IgD-negative memory B cell (primary cell): ENCODE data around the gene TUBA1B. TPM values are rescaled to one million over a fixed set of nuclear protein-coding genes. Genes with fewer than 3 reads are reported as not detected.

Experiments used
- H3K27ac Mint-ChIP-seq, 3 donors: one replicate each; pipeline ENCODE4 v1.8.0; 2020 to 2022; ENCODE audit warnings: mild to moderate bottlenecking in 3 of 3, mixed read lengths in 3 of 3, moderate library complexity in 1 of 3
- H3K27me3 Mint-ChIP-seq: one replicate; pipeline ENCODE4 v1.8.0; 2021; ENCODE audit warnings: mixed read lengths
- H3K36me3 Mint-ChIP-seq: one replicate; pipeline ENCODE4 v1.8.0; 2020; ENCODE audit warnings: mild to moderate bottlenecking, mixed read lengths
- H3K4me1 Mint-ChIP-seq, 3 donors: one replicate each; pipeline ENCODE4 v1.8.0; 2020 to 2022; ENCODE audit warnings: mixed read lengths in 3 of 3, mild to moderate bottlenecking in 1 of 3
- H3K4me3 Mint-ChIP-seq, 4 donors: one replicate each; pipeline ENCODE4 v1.8.0; 2020 to 2022; ENCODE audit warnings: mild to moderate bottlenecking in 4 of 4, mixed read lengths in 4 of 4, moderate library complexity in 3 of 4
- H3K9me3 Mint-ChIP-seq, 3 donors: one replicate each; pipeline ENCODE4 v1.8.0; 2020 to 2021; ENCODE audit warnings: mixed read lengths in 3 of 3, mild to moderate bottlenecking in 1 of 3
- polyA plus RNA-seq: library from polyadenylated mRNA; unstranded; fragments of 300-500 nt; fragmentation: Illumina TruSeq; gene quantifications from one replicate; pipeline ENCODE4 v1.2.3, GENCODE V29; 2021

TUBA1B gene
- polyA plus RNA-seq, 1 donor from 2014 or later: 396 TPM

DNA sequence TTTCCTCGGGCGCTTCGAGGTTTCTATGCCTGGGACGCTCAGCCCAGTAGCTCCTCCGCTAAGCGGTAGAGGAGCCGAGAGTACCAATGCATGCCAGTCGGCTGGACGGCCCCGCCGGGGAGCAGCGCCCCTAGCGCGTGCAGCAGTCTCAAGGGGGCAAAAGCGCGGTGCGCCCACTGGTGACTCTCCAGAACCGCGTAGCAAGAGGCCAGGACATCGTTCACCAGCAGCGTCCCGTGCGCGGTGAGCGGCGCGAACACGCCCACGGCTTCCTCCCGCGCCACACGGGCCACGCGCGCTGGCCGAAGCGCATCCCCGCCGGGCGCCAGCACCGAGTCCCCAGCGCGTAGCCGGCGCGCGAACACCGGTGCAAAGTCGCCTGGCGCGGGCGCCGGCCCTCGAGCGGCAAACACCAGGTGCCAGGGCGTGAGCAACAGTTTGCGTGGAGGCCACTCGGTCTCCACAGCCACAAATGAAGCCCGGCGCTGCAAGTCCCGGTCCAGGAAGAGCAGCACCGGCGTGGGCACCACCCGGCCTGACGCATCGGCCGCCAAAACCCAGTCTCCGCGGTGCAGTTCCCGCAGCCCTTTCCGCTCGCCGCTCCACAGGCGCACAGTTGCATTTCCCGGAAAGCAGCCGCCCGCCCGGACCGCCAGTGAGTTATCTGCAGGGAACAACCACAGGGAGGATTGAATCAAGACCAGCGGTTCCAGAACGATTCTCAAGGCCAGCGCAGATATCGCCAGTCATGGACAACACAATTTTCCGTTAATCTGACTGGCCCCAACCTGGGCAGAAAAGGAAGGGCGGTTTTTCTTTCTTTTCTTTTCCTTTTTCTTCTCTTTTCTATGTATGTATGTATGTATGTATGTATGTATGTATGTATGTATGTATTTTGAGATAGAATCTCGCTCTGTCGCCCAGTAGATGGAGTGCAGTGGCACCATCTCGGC is 41.1 kb downstream of the TUBA1B start:
- H3K4me3 Mint-ChIP-seq: peak overlapping the region; percentile 72 to 94 (median 84)
- H3K36me3 Mint-ChIP-seq: no peaks in the 10 kb centered on the region
- H3K27ac Mint-ChIP-seq: peak overlapping the region; percentile 75 to 87 (median 76)
- peaks cover 47% of the 10 kb centered on the region for H3K27me3 Mint-ChIP-seq
- peaks cover 17 to 35% (median 30%) of the 10 kb centered on the region in 3 donors for H3K4me1 Mint-ChIP-seq
- H3K9me3 Mint-ChIP-seq: no peaks in the 10 kb centered on the region

DNA sequence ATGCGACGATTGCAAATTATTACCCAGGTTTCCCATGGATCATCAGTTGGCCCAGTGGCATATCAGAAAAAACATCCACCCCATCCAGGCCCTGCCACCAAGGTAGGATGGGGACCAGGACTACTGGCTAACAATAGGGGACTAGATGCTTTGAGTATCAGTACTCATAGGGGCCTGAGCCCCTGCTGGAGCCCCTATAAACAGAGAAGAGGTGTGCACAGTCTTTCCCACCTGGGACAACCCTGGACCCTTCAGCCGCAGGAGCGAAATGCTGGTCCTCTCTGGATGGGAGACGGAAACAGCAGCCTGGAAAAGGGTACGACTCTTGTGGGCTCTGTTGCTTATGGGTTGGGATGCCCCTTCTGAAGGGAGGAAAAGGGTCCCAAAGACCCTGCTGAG is 42.3 kb downstream of the TUBA1B start:
- no peaks in the 10 kb centered on the region for H3K9me3 Mint-ChIP-seq
- H3K4me3 Mint-ChIP-seq: peak overlapping the region in 1 of 4 donors; percentile 74
- H3K36me3 Mint-ChIP-seq: no peaks in the 10 kb centered on the region
- H3K27ac Mint-ChIP-seq: peak overlapping the region in 1 of 3 donors; percentile 78
- H3K27me3 Mint-ChIP-seq: peaks cover 40% of the 10 kb centered on the region
- peaks cover 13 to 30% (median 26%) of the 10 kb centered on the region in 3 donors for H3K4me1 Mint-ChIP-seq

DNA sequence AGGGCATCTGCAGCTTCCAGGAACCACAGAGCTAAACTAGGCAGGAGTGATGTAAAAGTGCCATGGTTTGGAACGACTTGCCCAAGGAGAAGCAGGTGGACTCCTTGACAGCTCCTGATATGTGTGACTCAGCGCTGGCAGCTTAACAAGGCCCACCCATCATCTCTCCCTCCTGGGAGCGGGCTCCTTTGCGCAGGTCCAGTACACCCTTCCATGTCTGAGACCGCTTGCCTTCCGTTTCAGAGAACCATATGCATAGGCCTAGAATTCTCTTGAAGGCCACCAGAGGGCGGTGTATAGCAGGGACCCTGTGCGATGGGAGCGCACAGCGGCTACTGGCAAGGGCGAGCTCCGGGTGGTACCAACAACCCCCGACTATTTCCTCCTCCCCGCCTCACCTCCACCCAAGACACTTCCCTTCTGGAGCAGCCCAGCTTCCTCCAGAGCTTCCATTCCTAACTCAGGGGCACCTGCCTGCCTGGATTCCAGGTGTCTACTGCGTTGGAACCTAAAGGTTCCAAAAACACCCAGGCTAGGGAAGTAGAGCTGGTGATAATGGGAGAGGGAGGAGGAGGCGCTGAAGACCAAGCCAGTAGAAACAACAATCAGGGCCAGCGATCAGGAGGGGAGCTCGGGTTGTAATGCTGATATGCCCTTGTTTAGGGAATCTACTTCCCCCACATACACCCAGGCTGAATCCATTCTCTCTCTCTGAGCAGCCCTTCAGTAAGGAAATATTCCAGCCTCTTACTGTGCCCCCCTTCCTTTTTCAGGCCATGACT is 42.9 kb downstream of the TUBA1B start:
- peak overlapping the region in 2 of 4 donors; percentile 24 to 74 for H3K4me3 Mint-ChIP-seq

GRCh38 chr12:49086116-49086515 is 45.1 kb downstream of the TUBA1B start:
- H3K4me3 Mint-ChIP-seq: no peak overlapping the region
- H3K36me3 Mint-ChIP-seq: no peaks in the 10 kb centered on the region
- no peaks in the 10 kb centered on the region for H3K9me3 Mint-ChIP-seq
- no peak overlapping the region for H3K27ac Mint-ChIP-seq
- H3K27me3 Mint-ChIP-seq: peaks cover 21% of the 10 kb centered on the region
- H3K4me1 Mint-ChIP-seq: peaks cover 12 to 18% (median 17%) of the 10 kb centered on the region in 3 donors

More for the DNA sequence above, 42.9 kb downstream of the TUBA1B start:
- H3K27me3 Mint-ChIP-seq: peaks cover 35% of the 10 kb centered on the region
- peaks cover 12 to 25% (median 23%) of the 10 kb centered on the region in 3 donors for H3K4me1 Mint-ChIP-seq
- no peaks in the 10 kb centered on the region for H3K9me3 Mint-ChIP-seq
- peak overlapping the region in 2 of 3 donors; percentile 62 to 78 for H3K27ac Mint-ChIP-seq
- H3K36me3 Mint-ChIP-seq: no peaks in the 10 kb centered on the region

DNA sequence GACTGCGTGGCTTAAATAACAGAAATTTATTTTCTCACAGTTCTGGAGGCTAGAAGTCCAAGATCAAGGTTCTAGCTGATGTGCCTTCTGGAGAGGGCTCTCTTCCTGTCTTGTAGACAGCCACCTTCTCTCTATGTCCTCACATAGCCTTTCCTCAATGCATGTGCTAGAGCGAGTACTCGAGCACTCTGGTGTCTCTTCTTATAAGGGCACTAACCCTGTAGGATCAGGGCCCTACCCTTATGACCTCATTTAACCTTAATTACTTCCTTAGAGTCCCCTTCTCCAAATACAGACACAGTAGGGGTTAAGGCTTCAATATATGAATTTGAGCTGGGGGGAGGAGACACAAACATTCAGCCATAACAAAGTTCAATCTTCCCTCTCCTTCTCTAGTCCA is 46.8 kb downstream of the TUBA1B start:
- Mint-ChIP-seq H3K4me1 (peaks cover 5 to 9% (median 7%) of the 10 kb centered on the region in 3 donors), H3K27me3 (peaks cover 9% of the 10 kb centered on the region), H3K36me3 (no peaks in the 10 kb centered on the region), H3K9me3 (no peaks in the 10 kb centered on the region), H3K27ac (no peak overlapping the region), H3K4me3 (no peak overlapping the region)

DNA sequence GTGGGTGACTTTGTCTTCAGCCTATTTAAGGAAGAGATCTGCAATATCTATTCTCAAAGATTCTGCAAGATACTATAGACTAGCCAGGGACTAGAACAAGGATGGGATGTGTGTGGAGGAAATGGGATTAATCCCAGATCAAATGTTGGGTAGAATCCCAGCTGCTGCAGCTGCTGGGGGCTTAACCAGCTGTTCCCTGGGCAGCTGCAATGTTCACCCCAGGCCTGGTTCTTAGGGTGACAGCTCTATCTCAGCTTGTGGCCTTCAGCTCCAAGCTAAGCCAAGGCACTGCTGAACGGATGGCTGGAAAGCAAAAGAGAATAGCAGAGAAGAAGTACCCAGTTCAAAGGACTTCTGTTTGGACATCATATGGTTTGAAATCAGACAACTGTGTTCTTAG is 51.4 kb downstream of the TUBA1B start:
- Mint-ChIP-seq H3K9me3 (no peaks in the 10 kb centered on the region), H3K4me1 (no peaks in the 10 kb centered on the region), H3K27me3 (peaks cover 2% of the 10 kb centered on the region), H3K36me3 (no peaks in the 10 kb centered on the region), H3K4me3 (no peak overlapping the region), H3K27ac (no peak overlapping the region)

Other genes with a start within 250 kb of the TUBA1B start
- 88.9 TPM for gene FKBP11, start 205.9 kb downstream of the TUBA1B start, polyA plus RNA-seq
- 20.2 TPM for gene ARF3, start 173.9 kb downstream of the TUBA1B start, polyA plus RNA-seq
- not detected for gene WNT10B, start 159.7 kb downstream of the TUBA1B start, polyA plus RNA-seq
- gene WNT1, start 153.1 kb downstream of the TUBA1B start, polyA plus RNA-seq: 0.19 TPM
- not detected for gene DDN, start 132.0 kb downstream of the TUBA1B start, polyA plus RNA-seq
- gene PRKAG1, start 112.6 kb downstream of the TUBA1B start, polyA plus RNA-seq: 45.6 TPM
- gene KMT2D, start 70.6 kb downstream of the TUBA1B start, polyA plus RNA-seq: 19.7 TPM
- 3.2 TPM for gene RHEBL1, start 61.4 kb downstream of the TUBA1B start, polyA plus RNA-seq
- not detected for gene DHH, start 36.6 kb downstream of the TUBA1B start, polyA plus RNA-seq
- gene LMBR1L, start 20.5 kb downstream of the TUBA1B start, polyA plus RNA-seq: 37.3 TPM
- gene TUBA1A, start 57.7 kb upstream of the TUBA1B start, polyA plus RNA-seq: 286 TPM
- 41.4 TPM for gene TUBA1C, start 133.7 kb upstream of the TUBA1B start, polyA plus RNA-seq
- not detected for gene PRPH, start 163.8 kb upstream of the TUBA1B start, polyA plus RNA-seq
- not detected for gene TROAP, start 191.9 kb upstream of the TUBA1B start, polyA plus RNA-seq
- not detected for gene C1QL4, start 205.8 kb upstream of the TUBA1B start, polyA plus RNA-seq
- not detected for gene DNAJC22, start 215.5 kb upstream of the TUBA1B start, polyA plus RNA-seq
- gene SPATS2, start 236.1 kb upstream of the TUBA1B start, polyA plus RNA-seq: 19.3 TPM